GM10266 (cell line): ENCODE data around the gene EMILIN3.
"Not testable (repeated sequence)": the region's sequence is repeated elsewhere in the genome, so short reads cannot be mapped to it uniquely, and the experiment has no call there.

ENCODE experiments used
- DNase-seq: peaks from one replicate; pipeline ENCODE4 v3.0.0; 2012; ENCODE audit errors: extremely low spot score
- CTCF ChIP-seq: IDR thresholded peaks from 2 replicates; pipeline ENCODE4 v1.5.1; 2012; ENCODE audit warnings: mild to moderate bottlenecking, low read depth; ENCODE audit not compliant: control insufficient read depth, insufficient read depth; ENCODE audit errors: missing control alignments

The EMILIN3 gene

GRCh38 chr20:41316051-41316450, 50.6 kb downstream of the EMILIN3 start:
- no peak for TF ChIP-seq CTCF
- no peak for DNase-seq

- no peak for TF ChIP-seq CTCF
- no peak for DNase-seq
These were observed 52.2 kb downstream of the EMILIN3 start for GRCh38 chr20:41314386-41314785.

GRCh38 chr20:41312009-41312408, 54.6 kb downstream of the EMILIN3 start:
- not testable (repeated sequence) for DNase-seq
